SK-N-SH (cell line): ENCODE measurements around the gene C1QC. TPM values are rescaled to one million over a fixed set of nuclear protein-coding genes. Genes with fewer than 3 reads are reported as not detected.

ENCODE experiments used
- CTCF ChIA-PET: fragments of 300-600, 350-600 bp; formaldehyde crosslinking; extraction: SDS; loops from one replicate; lab custom pipeline; 2021; lab: Yijun Ruan, JAX
- POLR2A ChIA-PET: fragments of 350-600 bp; sonication (Branson Sonifier 250); formaldehyde crosslinking; extraction: SDS; loops from one replicate; lab custom pipeline; 2020; ENCODE audit warnings: antibody characterized with exemption, inconsistent platforms; lab: Yijun Ruan, JAX
- DNase-seq: peaks from one replicate; pipeline ENCODE4 v3.0.0; 2012
- H2AFZ ChIP-seq: fragments of 200-600 bp; sonication (generic); 2 replicates; pipeline ENCODE4 v1.8.1; 2016; ENCODE audit warnings: antibody characterized with exemption, mild to moderate bottlenecking, low read depth
- H3F3A ChIP-seq: fragments of 200-600 bp; sonication (generic); replicated peaks from 2 replicates; pipeline ENCODE3; 2016; ENCODE audit warnings: antibody characterized with exemption, mild to moderate bottlenecking; ENCODE audit not compliant: insufficient read depth
- H3K27ac ChIP-seq, 2 experiments: fragments of 200-500 bp in 1 of 2; fragments of 200-600 bp in 1 of 2; sonication (Bioruptor generic) in 1 of 2; sonication (generic), shearing (Covaris generic) in 1 of 2; 2 replicates each; pipeline versions ENCODE4 v1.5.1 to v1.6.1; 2014 to 2016; ENCODE audit warnings: low read depth in 2 of 2, inconsistent platforms in 1 of 2, low read length in 1 of 2, mild to moderate bottlenecking in 1 of 2, mixed read lengths in 1 of 2
- H3K27me3 ChIP-seq: fragments of 200-600 bp; sonication (generic), shearing (Covaris generic); 2 replicates; pipeline ENCODE4 v1.6.1; 2016; ENCODE audit warnings: mixed run types; ENCODE audit not compliant: insufficient read depth
- H3K36me3 ChIP-seq, 2 experiments: fragments of 200-500 bp in 1 of 2; fragments of 200-600 bp in 1 of 2; sonication (Bioruptor generic) in 1 of 2; sonication (generic) in 1 of 2; replicated peaks in 1 of 2; 2 replicates each; pipeline versions ENCODE3 to v1.5.1; 2014 to 2016; ENCODE audit warnings: low read length in 1 of 2, mild to moderate bottlenecking in 1 of 2; ENCODE audit not compliant: insufficient read depth in 2 of 2, control insufficient read depth in 1 of 2
- H3K4me1 ChIP-seq, 2 experiments: fragments of 200-500 bp in 1 of 2; fragments of 200-600 bp in 1 of 2; sonication (Bioruptor generic) in 1 of 2; sonication (generic), shearing (Covaris generic) in 1 of 2; 2 replicates each; pipeline versions ENCODE4 v1.5.1 to v1.6.1; 2014 to 2016; ENCODE audit warnings: low read depth in 1 of 2, low read length in 1 of 2, mixed run types in 1 of 2; ENCODE audit not compliant: insufficient read depth in 2 of 2, control insufficient read depth in 1 of 2
- H3K4me2 ChIP-seq: fragments of 200-600 bp; sonication (generic), shearing (Covaris generic); 2 replicates; pipeline ENCODE4 v1.6.1; 2017; ENCODE audit warnings: mixed run types
- H3K4me3 ChIP-seq, 2 experiments: fragments of 200-500 bp in 1 of 2; fragments of 200-600 bp in 1 of 2; sonication (Bioruptor generic) in 1 of 2; sonication (generic), shearing (Covaris generic) in 1 of 2; 2 replicates each; pipeline versions ENCODE4 v1.5.1 to v1.8.1; 2014 to 2016; ENCODE audit warnings: low read depth in 2 of 2, inconsistent platforms in 1 of 2, low read length in 1 of 2, mild to moderate bottlenecking in 1 of 2, mixed read lengths in 1 of 2, moderate library complexity in 1 of 2
- H3K79me2 ChIP-seq: fragments of 200-600 bp; sonication (generic); 2 replicates; pipeline ENCODE4 v1.8.1; 2017; ENCODE audit warnings: mild to moderate bottlenecking; ENCODE audit not compliant: insufficient read depth
- H3K9ac ChIP-seq: fragments of 200-600 bp; sonication (generic); 2 replicates; pipeline ENCODE4 v1.6.1; 2017; ENCODE audit warnings: mixed run types
- H3K9me2 ChIP-seq: fragments of 200-600 bp; sonication (generic); 2 replicates; pipeline ENCODE4 v1.6.1; 2017; ENCODE audit warnings: mixed run types
- H3K9me3 ChIP-seq: fragments of 200-600 bp; sonication (generic); 2 replicates; pipeline ENCODE4 v1.6.1; 2017; ENCODE audit warnings: mixed run types, mild to moderate bottlenecking, moderate library complexity
- H4K20me1 ChIP-seq: fragments of 200-600 bp; sonication (generic); 2 replicates; pipeline ENCODE4 v1.6.1; 2017; ENCODE audit warnings: mild to moderate bottlenecking, mixed run types; ENCODE audit not compliant: insufficient read depth
- CHD2 ChIP-seq: fragments of 150-350 bp; IDR thresholded peaks from 2 replicates; pipeline ENCODE4 v1.6.1; 2018; ENCODE audit warnings: low read length; ENCODE audit not compliant: partially characterized antibody
- ELF1 ChIP-seq: IDR thresholded peaks from 2 replicates; pipeline ENCODE4 v1.4.0; 2012
- EZH2phosphoT487 ChIP-seq: fragments of 200-600 bp; sonication (generic); IDR thresholded peaks from 2 replicates; pipeline ENCODE4 v1.6.1; 2017; ENCODE audit warnings: low read depth, mixed run types, mild to moderate bottlenecking, antibody characterized with exemption, moderate library complexity, borderline replicate concordance
- FOXM1 ChIP-seq: IDR thresholded peaks from 2 replicates; pipeline ENCODE4 v1.4.0; 2012; ENCODE audit warnings: low read depth, mild to moderate bottlenecking
- GABPA ChIP-seq: IDR thresholded peaks from 2 replicates; pipeline ENCODE4 v1.4.0; 2012; ENCODE audit warnings: low read depth, mild to moderate bottlenecking
- GATA2 ChIP-seq: sonication (generic); formaldehyde crosslinking; IDR thresholded peaks from 2 replicates; pipeline ENCODE4 v1.5.0; 2020; ENCODE audit warnings: mild to moderate bottlenecking, missing genetic modification reagents
- IRF3 ChIP-seq: fragments of 150-350 bp; IDR thresholded peaks from 2 replicates; pipeline ENCODE4 v1.6.1; 2016; ENCODE audit warnings: mild to moderate bottlenecking, low read depth, low read length
- JUND ChIP-seq: IDR thresholded peaks from 2 replicates; pipeline ENCODE4 v1.4.0; 2012
- MXI1 ChIP-seq: IDR thresholded peaks from 2 replicates; pipeline ENCODE4 v1.6.1; 2012; ENCODE audit warnings: mild to moderate bottlenecking, low read depth, low read length, improper control_type of control experiment
- NFIC ChIP-seq: IDR thresholded peaks from 2 replicates; pipeline ENCODE4 v1.4.0; 2012; ENCODE audit warnings: borderline replicate concordance
- NRF1 ChIP-seq: IDR thresholded peaks from 2 replicates; pipeline ENCODE4 v1.6.1; 2012; ENCODE audit warnings: low read depth, mild to moderate bottlenecking, low read length
- POLR2AphosphoS5 ChIP-seq: IDR thresholded peaks from 2 replicates; pipeline ENCODE4 v1.6.1; 2012; ENCODE audit warnings: low read depth, low read length
- RCOR1 ChIP-seq: fragments of 150-350 bp; IDR thresholded peaks from 2 replicates; pipeline ENCODE4 v1.6.1; 2017; ENCODE audit warnings: antibody characterized with exemption, low read length
- RFX5 ChIP-seq: IDR thresholded peaks from 2 replicates; pipeline ENCODE4 v1.6.1; 2012; ENCODE audit warnings: mild to moderate bottlenecking, improper control_type of control experiment, low read length
- TAF1 ChIP-seq: IDR thresholded peaks from 2 replicates; pipeline ENCODE4 v1.6.1; 2012; ENCODE audit warnings: low read depth, mild to moderate bottlenecking, low read length, moderate library complexity, borderline replicate concordance
- USF1 ChIP-seq: IDR thresholded peaks from 2 replicates; pipeline ENCODE4 v1.4.0; 2012; ENCODE audit warnings: low read depth, borderline replicate concordance
- YY1 ChIP-seq: IDR thresholded peaks from 2 replicates; pipeline ENCODE4 v1.4.0; 2012; ENCODE audit warnings: low read depth, mild to moderate bottlenecking
- ZBTB33 ChIP-seq: IDR thresholded peaks from 2 replicates; pipeline ENCODE4 v1.4.0; 2012; ENCODE audit warnings: low read depth, borderline replicate concordance
- WGBS: methylation state at CpG from one replicate; pipeline ENCODE4 v1.1.6; 2017; ENCODE audit warnings: low lambda C conversion rate; 5-methylcytosine and 5-hydroxymethylcytosine counted together
- polyA plus RNA-seq, 3 experiments: library from polyadenylated mRNA; depleted of rRNA; stranded (reverse); fragments of >200 nt; gene quantifications; 2 replicates each; pipeline ENCODE4 v1.2.3, GENCODE V29; 2012

The C1QC gene
- polyA plus RNA-seq, 1 of the 3 experiments (the other 2 are of a cell fraction): not detected

- Histone ChIP-seq H3K9me3 (no peaks in the 10 kb centered on the region), H3K9me2 (no peaks in the 10 kb centered on the region), H3K79me2 (no peaks in the 10 kb centered on the region), H3K4me1 (peaks cover 0 to 5% of the 10 kb centered on the region in 2 experiments; a peak in 1 of 4 replicates), H3K9ac (no peak overlapping the region), H4K20me1 (no peaks in the 10 kb centered on the region), H2AFZ (no peak overlapping the region), H3K27ac (no peak overlapping the region), H3K36me3 (no peaks in the 10 kb centered on the region), H3K4me2 (no peak overlapping the region), H3K4me3 (no peak overlapping the region), H3K27me3 (no peaks in the 10 kb centered on the region), H3F3A (peaks cover 5% of the 10 kb centered on the region)
- DNase-seq: no peak
- CTCF ChIA-PET: interaction anchor here (0.9 to 2.7 kb wide), 4 partner anchors 27 to 286 kb away, joined by 3 to 11 read pairs (median 5); no protein-coding TSS in a partner anchor
- POLR2A ChIA-PET: no interaction called here
- TF ChIP-seq GABPA (no peak), CHD2 (no peak), IRF3 (no peak), JUND (no peak), POLR2AphosphoS5 (no peak), RFX5 (no peak), GATA2 (CRISPR knock-in tag) (no peak), ZBTB33 (no peak), TAF1 (no peak), FOXM1 (no peak), ELF1 (no peak), MXI1 (no peak), YY1 (no peak), NFIC (no peak), EZH2phosphoT487 (no peak), USF1 (no peak), RCOR1 (no peak), NRF1 (no peak)
- 85% methylated on average over 13 of the region's 13 CpGs for WGBS
Observed at GRCh38 chr1:22677931-22678896, 34.8 kb downstream of the C1QC start.
